Lower leg skin (tissue), 4 donors: Measurements from ENCODE around the gene LRRFIP1. TPM values are rescaled to one million over a fixed set of nuclear protein-coding genes. Genes with fewer than 3 reads are reported as not detected.

ENCODE experiments used
- DNase-seq, 2 donors: peaks; one replicate each; pipeline ENCODE4 v3.0.0-alpha.2; 2019; ENCODE audit warnings: low spot score in 2 of 2
- H3K4me3 ChIP-seq: fragments of 200-600 bp; sonication (generic); 2 replicates; pipeline ENCODE4 v1.5.1; 2017; ENCODE audit warnings: mild to moderate bottlenecking, low read depth; ENCODE audit not compliant: poor library complexity, severe bottlenecking
- CTCF ChIP-seq, 3 donors: fragments of 450-650 bp; IDR thresholded peaks; one replicate each; pipeline ENCODE4 v1.5.1; 2016; ENCODE audit warnings: antibody characterized with exemption in 3 of 3, mild to moderate bottlenecking in 3 of 3, moderate library complexity in 2 of 3
- POLR2A ChIP-seq, 2 donors: fragments of 450-650 bp; IDR thresholded peaks; one replicate each; pipeline ENCODE4 v1.6.1; 2016 to 2017; ENCODE audit warnings: antibody characterized with exemption in 2 of 2, mild to moderate bottlenecking in 1 of 2, moderate library complexity in 1 of 2
- WGBS, 2 donors: methylation state at CpG; one replicate each; pipeline ENCODE4 v1.1.5; 2018; 5-methylcytosine and 5-hydroxymethylcytosine counted together
- intact Hi-C: fragments of 100-400 bp; cut with DNase I; formaldehyde crosslinking; loops from one replicate; pipeline ENCODE4 v1.15.0; 2023; ENCODE audit warnings: low total_unique reads
- total RNA-seq, 4 donors: library from RNA; depleted of rRNA; stranded (reverse); fragments of >200 nt; gene quantifications; one replicate each; pipeline ENCODE4 v1.1.0, GENCODE V29; 2016

Gene LRRFIP1
- total RNA-seq, 4 donors from 2014 or later: 45.5 to 88.0 (median 67.5) TPM

GRCh38 chr2:237672731-237673129 lies 45.3 kb downstream of the LRRFIP1 start:
- 75 to 76% methylated on average over 8 of the region's 8 CpGs for WGBS, 2 donors
- H3K4me3 ChIP-seq: no peak overlapping the region
- intact Hi-C loops: loop anchor here (2.0 kb wide), 1 partner anchor 72 kb away; no protein-coding TSS in a partner anchor
- TF ChIP-seq CTCF (IDR thresholded peaks at IDR 0.05): no peak
- TF ChIP-seq POLR2A (IDR thresholded peaks at IDR 0.05): no peak
- DNase-seq: no peak

GRCh38 chr2:237673130-237674001 lies 46.0 kb downstream of the LRRFIP1 start:
- intact Hi-C loops: loop anchor here (2.0 kb wide), 1 partner anchor 71 kb away; no protein-coding TSS in a partner anchor
- TF ChIP-seq POLR2A (IDR thresholded peaks at IDR 0.05): no peak
- peak in 1 of 3 donors; percentile 56 for TF ChIP-seq CTCF (IDR thresholded peaks at IDR 0.05)
- H3K4me3 ChIP-seq: no peak overlapping the region
- 19 to 20% methylated on average over 39 of the region's 39 CpGs for WGBS, 2 donors
- DNase-seq: peak; percentile 74 to 95

- no peak overlapping the region for H3K4me3 ChIP-seq
- intact Hi-C loops: no loop called here
- no peak for TF ChIP-seq CTCF (IDR thresholded peaks at IDR 0.05)
- TF ChIP-seq POLR2A (IDR thresholded peaks at IDR 0.05): no peak
- peak; percentile 88 to 97 for DNase-seq
- WGBS, 2 donors: 7 to 10% methylated on average over 17 of the region's 17 CpGs
Observed at GRCh38 chr2:237674731-237675276, 47.4 kb downstream of the LRRFIP1 start.

- no peak for DNase-seq
- TF ChIP-seq POLR2A (IDR thresholded peaks at IDR 0.05) (no peak), CTCF (IDR thresholded peaks at IDR 0.05) (no peak)
- intact Hi-C loops: no loop called here
- 37 to 43% methylated on average over 5 of the region's 5 CpGs for WGBS, 2 donors
- H3K4me3 ChIP-seq: no peak overlapping the region
Observed at GRCh38 chr2:237675316-237675715, 47.9 kb downstream of the LRRFIP1 start.

- no peak for DNase-seq
- WGBS, 2 donors: 93 to 95% methylated on average over 8 of the region's 8 CpGs
- intact Hi-C loops: no loop called here
- no peak overlapping the region for H3K4me3 ChIP-seq
- TF ChIP-seq POLR2A (IDR thresholded peaks at IDR 0.05): no peak
- no peak for TF ChIP-seq CTCF (IDR thresholded peaks at IDR 0.05)
Observed at GRCh38 chr2:237680702-237681478, 53.5 kb downstream of the LRRFIP1 start.
